ENCODE results near the gene AHCYL1.

Gene AHCYL1

GRCh38 chr1:110003747-110004428 lies 19.3 kb downstream of the AHCYL1 start:
- DNase-seq = peak; percentile 99
- Histone ChIP-seq H3K56ac (ENCODE audit: low read length) (peak overlapping the region; percentile 68), H3K18ac (ENCODE audit: low read length) (peak overlapping the region; percentile 32), H3K79me2 (ENCODE audit: control insufficient read depth, insufficient read depth, low read length) (peaks cover 8% of the 10 kb centered on the region), H4K5ac (ENCODE audit: low read length) (no peak overlapping the region), H2BK5ac (ENCODE audit: low read length) (peak overlapping the region; percentile 44), H2BK120ac (ENCODE audit: low read depth, low read length) (peak overlapping the region; percentile 56), H3K79me1 (ENCODE audit: low read length) (no peaks in the 10 kb centered on the region), H3K4ac (ENCODE audit: low read depth, low read length) (peak overlapping the region; percentile 31), H4K8ac (ENCODE audit: low read depth, low read length) (no peak overlapping the region), H3K4me2 (ENCODE audit: low read length) (no peak overlapping the region), H3K4me1 (ENCODE audit: control insufficient read depth, low read depth, low read length) (peaks cover 17% of the 10 kb centered on the region), H3K23ac (ENCODE audit: low read length) (no peak overlapping the region), H2BK15ac (replicated peaks; ENCODE audit: low read depth) (no peak overlapping the region), H3K4me3 (ENCODE audit: low read length) (no peak overlapping the region), H3K27me3 (ENCODE audit: insufficient read depth, low read length, poor library complexity) (no peaks in the 10 kb centered on the region), H3K36me3 (ENCODE audit: control insufficient read depth, insufficient read depth, low read length) (no peaks in the 10 kb centered on the region), H3K27ac (ENCODE audit: low read depth, low read length) (peak overlapping the region; percentile 89), H3K9ac (ENCODE audit: low read length) (peak overlapping the region; percentile 55), H2AK5ac (ENCODE audit: low read length) (no peak overlapping the region)
- WGBS (ENCODE audit: extremely low coverage, insufficient coverage, low lambda C conversion rate) = no CpG with 5 or more reads among the region's 8 CpGs

GRCh38 chr1:110004583-110004982 lies 20.0 kb downstream of the AHCYL1 start:
- WGBS (ENCODE audit: extremely low coverage, insufficient coverage, low lambda C conversion rate) = no CpG with 5 or more reads among the region's 1 CpG

GRCh38 chr1:110005971-110006370 lies 21.4 kb downstream of the AHCYL1 start:
- H3K79me2 ChIP-seq (ENCODE audit: control insufficient read depth, insufficient read depth, low read length) = peaks cover 7% of the 10 kb centered on the region
- no peak overlapping the region for H3K56ac ChIP-seq (ENCODE audit: low read length)
- no peak overlapping the region for H3K27ac ChIP-seq (ENCODE audit: low read depth, low read length)
- no peak overlapping the region for H2BK120ac ChIP-seq (ENCODE audit: low read depth, low read length)
- H3K23ac ChIP-seq (ENCODE audit: low read length) = no peak overlapping the region
- no peak overlapping the region for H3K4me3 ChIP-seq (ENCODE audit: low read length)
- H2BK5ac ChIP-seq (ENCODE audit: low read length) = no peak overlapping the region
- H3K79me1 ChIP-seq (ENCODE audit: low read length) = peaks cover 2% of the 10 kb centered on the region
- peaks cover 17% of the 10 kb centered on the region for H3K4me1 ChIP-seq (ENCODE audit: control insufficient read depth, low read depth, low read length)
- DNase-seq = no peak
- H3K36me3 ChIP-seq (ENCODE audit: control insufficient read depth, insufficient read depth, low read length) = peaks cover 2% of the 10 kb centered on the region
- no peak overlapping the region for H3K4ac ChIP-seq (ENCODE audit: low read depth, low read length)
- H4K8ac ChIP-seq (ENCODE audit: low read depth, low read length) = no peak overlapping the region
- H3K9ac ChIP-seq (ENCODE audit: low read length) = no peak overlapping the region
- no peak overlapping the region for H3K4me2 ChIP-seq (ENCODE audit: low read length)
- H3K27me3 ChIP-seq (ENCODE audit: insufficient read depth, low read length, poor library complexity) = no peaks in the 10 kb centered on the region
- H3K18ac ChIP-seq (ENCODE audit: low read length) = no peak overlapping the region
- H2BK15ac ChIP-seq (replicated peaks; ENCODE audit: low read depth) = peak overlapping the region; percentile 88
- H2AK5ac ChIP-seq (ENCODE audit: low read length) = no peak overlapping the region
- H4K5ac ChIP-seq (ENCODE audit: low read length) = no peak overlapping the region

More at GRCh38 chr1:110004583-110004982, 20.0 kb downstream of the AHCYL1 start:
- Histone ChIP-seq H4K8ac (ENCODE audit: low read depth, low read length) (no peak overlapping the region), H3K79me1 (ENCODE audit: low read length) (peaks cover 2% of the 10 kb centered on the region), H3K79me2 (ENCODE audit: control insufficient read depth, insufficient read depth, low read length) (peaks cover 7% of the 10 kb centered on the region), H3K56ac (ENCODE audit: low read length) (peak overlapping the region; percentile 2), H3K4me3 (ENCODE audit: low read length) (no peak overlapping the region), H3K36me3 (ENCODE audit: control insufficient read depth, insufficient read depth, low read length) (peaks cover 2% of the 10 kb centered on the region), H2BK5ac (ENCODE audit: low read length) (no peak overlapping the region), H3K27me3 (ENCODE audit: insufficient read depth, low read length, poor library complexity) (no peaks in the 10 kb centered on the region), H2BK120ac (ENCODE audit: low read depth, low read length) (peak overlapping the region; percentile 82), H3K23ac (ENCODE audit: low read length) (no peak overlapping the region), H2BK15ac (replicated peaks; ENCODE audit: low read depth) (no peak overlapping the region), H4K5ac (ENCODE audit: low read length) (no peak overlapping the region), H3K18ac (ENCODE audit: low read length) (peak overlapping the region; percentile 32), H3K4me1 (ENCODE audit: control insufficient read depth, low read depth, low read length) (peaks cover 17% of the 10 kb centered on the region), H3K27ac (ENCODE audit: low read depth, low read length) (peak overlapping the region; percentile 89), H3K4ac (ENCODE audit: low read depth, low read length) (no peak overlapping the region), H3K9ac (ENCODE audit: low read length) (no peak overlapping the region), H2AK5ac (ENCODE audit: low read length) (no peak overlapping the region), H3K4me2 (ENCODE audit: low read length) (no peak overlapping the region)
- DNase-seq = no peak

- no CpG with 5 or more reads among the region's 1 CpG for WGBS (ENCODE audit: extremely low coverage, insufficient coverage, low lambda C conversion rate)
- peaks cover 2% of the 10 kb centered on the region for H3K79me1 ChIP-seq (ENCODE audit: low read length)
- H3K4me1 ChIP-seq (ENCODE audit: control insufficient read depth, low read depth, low read length) = peaks cover 17% of the 10 kb centered on the region
Measured at GRCh38 chr1:110006516-110006915, 22.0 kb downstream of the AHCYL1 start.

GRCh38 chr1:110007046-110007830 lies 22.7 kb downstream of the AHCYL1 start:
- DNase-seq = no peak
- no peak overlapping the region for H2AK5ac ChIP-seq (ENCODE audit: low read length)
- H4K5ac ChIP-seq (ENCODE audit: low read length) = no peak overlapping the region
- H3K79me1 ChIP-seq (ENCODE audit: low read length) = peaks cover 2% of the 10 kb centered on the region
- no peak overlapping the region for H4K8ac ChIP-seq (ENCODE audit: low read depth, low read length)
- H3K23ac ChIP-seq (ENCODE audit: low read length) = no peak overlapping the region
- H2BK120ac ChIP-seq (ENCODE audit: low read depth, low read length) = no peak overlapping the region
- H3K27me3 ChIP-seq (ENCODE audit: insufficient read depth, low read length, poor library complexity) = no peaks in the 10 kb centered on the region
- peaks cover 7% of the 10 kb centered on the region for H3K79me2 ChIP-seq (ENCODE audit: control insufficient read depth, insufficient read depth, low read length)
- no peak overlapping the region for H3K4ac ChIP-seq (ENCODE audit: low read depth, low read length)
- no peak overlapping the region for H2BK5ac ChIP-seq (ENCODE audit: low read length)
- no CpG with 5 or more reads among the region's 4 CpGs for WGBS (ENCODE audit: extremely low coverage, insufficient coverage, low lambda C conversion rate)
- H3K56ac ChIP-seq (ENCODE audit: low read length) = no peak overlapping the region
- H3K4me2 ChIP-seq (ENCODE audit: low read length) = no peak overlapping the region
- H3K9ac ChIP-seq (ENCODE audit: low read length) = no peak overlapping the region
- no peak overlapping the region for H3K4me3 ChIP-seq (ENCODE audit: low read length)
- H2BK15ac ChIP-seq (replicated peaks; ENCODE audit: low read depth) = no peak overlapping the region
- no peak overlapping the region for H3K18ac ChIP-seq (ENCODE audit: low read length)
- H3K36me3 ChIP-seq (ENCODE audit: control insufficient read depth, insufficient read depth, low read length) = peaks cover 6% of the 10 kb centered on the region
- H3K4me1 ChIP-seq (ENCODE audit: control insufficient read depth, low read depth, low read length) = peaks cover 15% of the 10 kb centered on the region
- H3K27ac ChIP-seq (ENCODE audit: low read depth, low read length) = no peak overlapping the region

More at GRCh38 chr1:110006516-110006915, 22.0 kb downstream of the AHCYL1 start:
- H3K23ac ChIP-seq (ENCODE audit: low read length) = no peak overlapping the region
- H3K18ac ChIP-seq (ENCODE audit: low read length) = no peak overlapping the region
- no peak overlapping the region for H4K8ac ChIP-seq (ENCODE audit: low read depth, low read length)
- no peak overlapping the region for H3K9ac ChIP-seq (ENCODE audit: low read length)
- no peak for DNase-seq
- H2BK15ac ChIP-seq (replicated peaks; ENCODE audit: low read depth) = no peak overlapping the region
- no peak overlapping the region for H2BK120ac ChIP-seq (ENCODE audit: low read depth, low read length)
- no peak overlapping the region for H2BK5ac ChIP-seq (ENCODE audit: low read length)
- H3K36me3 ChIP-seq (ENCODE audit: control insufficient read depth, insufficient read depth, low read length) = peaks cover 4% of the 10 kb centered on the region
- H2AK5ac ChIP-seq (ENCODE audit: low read length) = no peak overlapping the region
- no peak overlapping the region for H3K4ac ChIP-seq (ENCODE audit: low read depth, low read length)
- H3K4me3 ChIP-seq (ENCODE audit: low read length) = no peak overlapping the region
- no peak overlapping the region for H3K4me2 ChIP-seq (ENCODE audit: low read length)
- no peaks in the 10 kb centered on the region for H3K27me3 ChIP-seq (ENCODE audit: insufficient read depth, low read length, poor library complexity)
- H3K56ac ChIP-seq (ENCODE audit: low read length) = no peak overlapping the region
- no peak overlapping the region for H3K27ac ChIP-seq (ENCODE audit: low read depth, low read length)
- no peak overlapping the region for H4K5ac ChIP-seq (ENCODE audit: low read length)
- peaks cover 7% of the 10 kb centered on the region for H3K79me2 ChIP-seq (ENCODE audit: control insufficient read depth, insufficient read depth, low read length)
